HG02623 (cell line): Measurements from ENCODE around the gene FAM13C.

Experiments
- ATAC-seq: cut with Tn5 transposase; IDR thresholded peaks from one replicate; pipeline ENCODE4 v1.9.1; 2021; ENCODE audit warnings: moderate library complexity; ENCODE audit not compliant: unreplicated experiment

Gene FAM13C

DNA sequence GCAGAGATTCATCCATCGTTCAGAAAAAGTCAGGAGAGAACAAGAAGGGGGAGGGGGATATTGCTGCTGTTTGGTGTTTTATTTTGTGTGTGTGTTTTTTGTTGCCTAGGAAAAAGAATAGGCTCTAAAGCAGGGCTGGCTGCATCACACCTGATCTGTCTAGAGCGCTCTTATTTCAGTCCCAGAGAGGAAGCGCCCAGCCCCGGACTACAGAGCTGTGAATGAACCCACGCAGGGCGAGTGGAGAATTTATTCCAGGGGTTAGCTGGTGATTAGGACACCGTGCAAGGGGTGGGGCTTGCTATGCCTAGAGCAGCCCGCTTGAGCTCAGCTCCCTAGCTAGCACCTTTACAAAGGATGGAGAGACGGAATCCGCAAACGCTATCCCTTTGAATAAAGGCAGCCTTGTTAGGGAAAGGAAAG, 621 bp upstream of the FAM13C start:
- ATAC-seq: no peak

DNA sequence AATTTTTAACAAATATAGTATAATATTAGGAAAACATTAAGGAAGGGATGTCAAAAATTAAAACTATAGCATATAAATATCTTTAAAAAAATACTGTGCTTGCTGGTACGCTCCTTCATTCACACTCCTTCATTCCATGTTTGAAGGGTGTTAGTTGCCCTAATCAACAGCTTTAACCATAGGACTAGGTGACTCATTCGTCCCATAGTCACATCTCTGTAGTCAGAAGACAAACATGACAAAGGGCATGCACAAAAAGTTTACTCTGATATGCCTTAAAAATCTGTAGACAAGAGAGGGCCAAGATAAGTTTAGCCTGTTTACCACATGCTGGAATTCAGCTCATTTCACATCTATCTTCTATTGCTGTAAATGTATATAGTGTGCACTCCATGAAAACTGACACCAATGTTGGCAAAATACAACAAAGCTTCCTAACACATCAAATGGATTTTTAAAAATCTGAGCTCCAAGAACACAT, 646 bp downstream of the FAM13C start:
- no peak for ATAC-seq

DNA sequence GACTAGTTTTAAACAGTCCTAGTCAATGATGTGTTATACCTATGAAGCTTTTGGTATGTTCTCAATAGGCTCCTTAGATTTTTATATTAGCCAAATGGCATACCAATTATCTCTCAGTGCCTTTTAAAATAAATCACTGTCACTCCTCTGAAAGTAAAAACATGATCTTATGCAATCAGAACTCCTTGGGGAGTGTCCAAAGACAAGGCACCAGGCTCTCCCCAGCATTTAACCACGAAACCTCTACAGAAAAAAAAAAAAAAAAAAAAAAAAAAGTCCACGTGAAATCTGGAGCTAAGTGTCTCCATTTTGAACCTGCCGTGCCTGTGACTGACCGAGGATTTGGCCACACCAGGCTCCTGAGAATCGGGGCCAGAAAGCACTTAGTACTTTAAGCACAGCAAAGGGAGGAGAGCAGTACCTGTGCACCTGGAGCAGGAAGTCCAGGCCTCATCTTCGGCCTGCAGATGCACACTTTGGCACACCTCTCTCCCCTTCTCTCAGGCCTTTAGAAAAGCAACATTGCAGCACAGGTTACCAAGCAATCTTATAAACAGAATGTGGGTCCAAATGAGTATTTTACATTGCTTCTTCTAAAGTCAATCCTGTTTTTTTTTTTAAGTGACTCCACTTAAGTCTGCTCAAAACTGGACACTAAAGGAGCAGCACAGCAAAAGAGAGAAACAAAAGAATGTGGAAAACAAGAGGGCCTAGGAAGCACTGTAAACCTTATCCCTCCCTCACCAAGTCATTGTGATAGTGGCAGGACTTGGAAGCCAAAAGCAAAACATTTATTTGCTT, 1.5 kb downstream of the FAM13C start:
- no peak for ATAC-seq

DNA sequence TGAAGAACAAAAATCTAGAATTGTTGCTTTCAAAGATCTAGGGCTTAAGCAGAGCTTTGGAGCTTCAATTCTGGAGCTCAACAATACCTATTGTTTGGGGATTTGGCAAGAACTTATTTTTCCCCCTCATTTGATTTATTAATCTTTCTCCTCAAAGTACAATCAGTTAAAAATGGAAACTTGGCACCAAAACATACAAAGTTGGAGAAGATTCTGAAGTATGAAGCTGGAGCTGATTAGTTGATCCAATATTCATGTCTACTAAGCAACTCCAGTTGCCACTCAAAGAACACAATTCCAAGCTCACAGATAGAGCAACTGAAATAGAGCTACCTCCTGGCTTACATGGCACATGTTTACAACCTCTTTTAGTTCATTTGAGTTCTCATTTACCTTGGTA, 3.8 kb downstream of the FAM13C start:
- ATAC-seq: no peak

DNA sequence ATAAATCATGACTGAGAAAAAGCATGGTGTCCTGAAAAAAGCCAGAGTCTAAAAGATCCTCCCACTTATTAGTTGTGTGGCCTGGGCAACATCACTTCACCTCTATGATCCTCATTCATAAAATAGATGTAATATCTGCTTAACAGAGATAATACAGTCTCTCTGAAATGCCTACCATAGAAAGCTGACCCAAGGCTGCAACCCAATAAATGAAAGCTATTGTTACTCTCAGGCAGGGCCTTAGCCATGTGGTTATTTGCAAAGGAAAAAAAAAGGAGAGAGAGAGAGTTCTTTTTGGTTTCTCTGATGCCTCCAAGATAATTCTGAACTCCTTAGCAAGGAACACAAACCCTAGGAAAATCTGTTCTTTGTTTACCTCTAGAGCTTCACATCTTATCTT, 7.9 kb downstream of the FAM13C start:
- no peak for ATAC-seq

DNA sequence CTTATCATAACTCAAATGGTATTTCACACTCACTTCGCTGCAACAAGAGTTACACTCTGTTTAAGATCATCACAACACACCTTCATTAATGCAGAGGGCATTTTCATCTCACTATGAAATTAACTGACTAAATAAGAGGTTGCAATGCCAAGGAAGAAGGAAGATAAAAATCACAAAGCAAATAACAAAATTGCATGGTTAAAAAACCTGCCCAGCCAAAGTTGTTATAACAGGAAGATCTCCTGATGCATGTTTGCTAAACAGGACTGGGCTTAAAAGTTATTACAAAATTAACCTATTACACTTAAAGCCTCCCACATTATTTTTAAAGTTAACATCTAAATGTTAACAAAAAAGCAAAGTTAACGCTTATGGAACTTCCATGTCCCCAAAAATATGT, 11.8 kb downstream of the FAM13C start:
- ATAC-seq: no peak

DNA sequence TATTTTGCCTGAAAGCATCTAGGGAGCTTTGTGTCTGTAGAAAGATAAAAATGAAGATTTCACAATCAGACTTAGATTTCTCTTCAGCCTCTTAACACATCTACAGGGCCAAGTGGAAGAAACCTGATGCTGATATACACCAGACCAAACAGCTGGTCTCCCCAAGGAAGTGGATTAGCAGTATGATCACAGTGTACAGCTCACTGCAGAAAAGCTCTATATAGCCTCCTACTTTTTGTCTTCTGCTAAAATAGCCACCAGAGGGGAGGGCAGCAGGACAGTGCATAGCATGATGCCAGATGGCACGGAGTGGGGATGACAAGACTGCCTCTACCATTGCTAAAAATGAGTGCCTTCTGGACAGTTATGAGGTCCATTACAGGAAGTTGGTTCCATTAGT, 16.0 kb downstream of the FAM13C start:
- no peak for ATAC-seq

DNA sequence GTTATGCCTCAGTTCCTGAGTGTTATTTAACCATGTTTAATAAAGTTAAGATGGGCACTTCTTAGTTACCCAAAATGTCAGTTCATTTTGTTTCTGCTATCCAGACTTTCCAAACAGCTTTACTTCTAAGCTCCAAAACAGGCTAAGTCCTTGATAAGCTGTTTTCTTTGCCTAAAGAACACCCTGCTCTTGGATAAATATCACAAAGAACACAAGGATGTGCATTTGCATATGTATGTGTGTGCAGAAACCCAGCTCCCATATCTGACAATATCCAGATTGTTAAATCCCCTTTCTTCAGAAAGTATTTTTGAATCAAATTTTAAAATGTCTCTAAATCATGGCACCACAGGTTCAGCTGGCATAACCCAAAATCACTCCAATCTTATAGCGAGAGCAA, 19.6 kb downstream of the FAM13C start:
- ATAC-seq: no peak

DNA sequence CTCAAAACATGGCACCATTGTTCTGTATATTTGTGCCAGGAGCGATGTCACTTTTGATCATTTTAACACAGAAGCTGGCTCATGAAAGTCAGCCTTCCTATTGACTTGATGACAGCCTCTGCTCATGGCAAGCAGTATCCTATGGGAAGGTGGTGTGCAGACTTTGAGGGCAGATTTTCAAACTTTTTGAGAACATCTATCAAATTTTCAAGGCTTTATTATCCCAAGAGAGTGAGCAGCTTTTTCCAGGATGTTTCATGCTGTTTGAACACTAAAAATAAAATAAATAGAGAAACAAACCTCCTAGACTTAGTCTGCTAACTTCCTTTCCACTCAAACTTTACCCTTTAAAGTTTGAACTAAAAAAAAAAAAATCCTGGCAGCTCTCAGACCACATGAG, 20.3 kb downstream of the FAM13C start:
- ATAC-seq: no peak

DNA sequence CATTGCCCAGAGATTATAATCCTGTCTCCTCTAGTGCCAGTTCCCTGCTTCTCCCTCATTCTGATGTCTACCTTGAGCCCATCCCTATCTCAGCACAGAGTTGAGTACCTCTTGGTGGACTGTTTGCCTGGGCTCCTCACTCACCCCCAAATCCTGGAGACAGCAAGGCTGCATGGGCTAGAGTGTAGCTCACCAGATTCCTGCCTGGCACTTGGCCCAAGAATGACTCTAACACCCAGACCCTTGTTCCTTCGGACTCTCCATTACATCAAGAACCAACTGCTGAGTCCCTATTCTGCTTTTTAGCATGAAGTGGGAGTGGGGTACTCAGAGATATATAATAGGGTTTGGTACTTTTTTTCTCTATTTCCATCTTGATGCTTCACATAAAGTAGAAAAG, 22.1 kb downstream of the FAM13C start:
- ATAC-seq: no peak

DNA sequence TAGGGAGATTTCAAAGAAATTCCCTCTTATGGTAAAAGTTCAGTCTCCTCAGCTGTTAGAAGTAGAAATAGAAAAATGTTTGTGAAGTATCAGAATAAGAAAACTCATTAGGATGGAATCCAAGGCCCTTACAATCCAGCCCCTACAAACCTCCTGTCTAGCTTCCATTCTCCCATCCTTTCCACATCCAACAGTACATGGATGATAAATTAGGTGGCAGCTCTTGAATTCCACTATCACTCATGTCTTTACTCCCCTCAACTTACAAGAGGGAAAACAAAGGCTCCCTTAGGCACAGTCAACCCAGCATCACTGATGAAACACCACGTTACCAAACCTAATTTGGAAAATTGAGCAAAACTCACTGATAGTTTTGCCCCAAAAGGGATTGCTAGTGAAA, 23.0 kb downstream of the FAM13C start:
- no peak for ATAC-seq

DNA sequence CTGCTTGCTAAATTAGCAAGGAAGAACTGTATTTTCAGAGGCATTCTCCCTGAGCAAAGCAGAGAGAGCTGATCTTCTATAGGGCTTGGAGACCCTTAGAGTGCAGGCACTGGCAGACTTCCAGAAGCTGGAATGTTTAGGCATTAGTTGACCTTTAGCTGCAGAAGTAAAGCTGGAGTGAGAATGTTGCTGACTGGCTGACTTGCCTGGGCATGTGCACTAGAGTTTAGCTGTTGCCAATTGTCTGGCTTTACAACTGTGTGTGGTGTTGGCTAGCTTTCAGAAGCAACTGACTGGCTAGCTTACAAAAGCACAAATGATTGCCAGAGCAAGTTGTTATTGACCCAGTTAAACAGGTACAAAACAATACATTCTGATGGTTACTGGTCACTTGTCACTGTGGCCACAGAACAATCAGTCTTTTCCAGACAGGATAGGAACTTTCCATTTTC, 25.1 kb downstream of the FAM13C start:
- no peak for ATAC-seq

DNA sequence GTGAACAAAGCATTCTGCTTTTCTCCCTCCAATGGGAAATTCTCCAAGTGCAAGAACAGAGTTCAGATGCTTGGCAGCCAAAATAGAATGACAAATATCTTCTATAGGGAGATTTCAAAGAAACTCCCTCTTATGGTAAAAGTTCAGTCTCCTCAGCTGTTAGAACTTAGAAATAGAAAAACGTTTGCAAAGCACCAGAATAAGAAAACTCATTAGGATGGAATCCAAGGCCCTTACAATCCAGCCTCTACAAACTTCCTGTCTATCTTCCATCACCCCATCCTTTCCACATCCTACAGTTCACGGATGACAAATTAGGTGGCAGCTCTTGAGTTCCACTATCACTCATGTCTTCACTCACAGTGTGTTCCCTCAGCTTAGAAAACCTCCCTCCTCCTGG, 25.7 kb downstream of the FAM13C start:
- no peak for ATAC-seq

DNA sequence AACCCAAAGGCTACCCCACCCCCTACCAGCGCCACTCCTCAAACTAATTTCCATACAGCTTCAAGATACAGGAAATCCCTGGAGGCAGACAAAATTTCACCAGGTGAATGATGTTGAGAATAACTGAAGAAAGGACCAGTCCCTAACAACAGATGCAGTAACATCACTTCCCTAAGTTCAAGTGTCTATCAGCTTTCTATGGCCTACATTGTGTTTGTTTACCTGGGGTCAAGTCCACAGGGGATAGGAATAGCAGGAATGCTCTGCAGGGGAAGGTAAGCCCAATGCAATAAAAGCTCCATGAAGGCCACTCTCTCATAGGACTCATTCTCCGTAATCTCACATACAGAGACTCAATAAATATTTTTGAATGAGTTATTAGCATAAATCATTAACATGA, 26.9 kb downstream of the FAM13C start:
- no peak for ATAC-seq

DNA sequence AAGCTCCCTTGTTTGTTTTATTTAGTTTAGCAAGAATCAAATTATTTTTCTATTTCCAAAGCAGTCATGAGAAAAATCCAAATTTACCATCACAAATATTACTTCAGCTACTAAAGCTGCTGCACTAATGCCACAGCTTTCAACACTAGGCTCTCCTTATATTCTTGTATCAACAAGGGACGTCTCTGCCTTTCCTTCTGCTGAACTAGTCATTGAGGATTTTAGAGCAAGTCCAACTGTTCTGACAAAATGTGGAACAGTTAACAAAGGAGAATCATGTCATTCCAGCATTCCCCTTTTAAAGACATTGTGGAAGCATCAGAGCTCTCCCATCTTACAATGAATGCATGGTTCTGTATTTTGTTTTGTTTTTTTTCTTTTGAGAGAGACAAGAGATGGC, 28.6 kb downstream of the FAM13C start:
- no peak for ATAC-seq

DNA sequence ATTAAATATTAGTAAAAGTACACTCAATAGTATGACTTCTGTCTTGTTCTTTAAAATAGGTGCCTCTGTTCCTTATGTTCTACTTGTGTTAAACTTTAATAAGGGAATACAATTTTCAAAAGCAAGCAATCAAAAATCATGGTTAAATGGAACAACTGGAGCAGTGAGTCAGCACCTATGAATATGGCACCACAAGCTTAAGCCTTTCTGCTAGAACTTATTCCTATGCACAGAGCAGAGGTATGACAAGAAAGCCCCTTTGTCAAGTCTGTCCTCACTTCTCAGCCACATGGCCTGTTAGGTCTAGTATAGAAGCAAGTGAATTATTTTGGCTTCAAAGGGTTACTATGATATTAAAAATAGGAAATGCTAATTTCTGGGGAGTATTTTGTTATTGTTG, 29.8 kb downstream of the FAM13C start:
- no peak for ATAC-seq

DNA sequence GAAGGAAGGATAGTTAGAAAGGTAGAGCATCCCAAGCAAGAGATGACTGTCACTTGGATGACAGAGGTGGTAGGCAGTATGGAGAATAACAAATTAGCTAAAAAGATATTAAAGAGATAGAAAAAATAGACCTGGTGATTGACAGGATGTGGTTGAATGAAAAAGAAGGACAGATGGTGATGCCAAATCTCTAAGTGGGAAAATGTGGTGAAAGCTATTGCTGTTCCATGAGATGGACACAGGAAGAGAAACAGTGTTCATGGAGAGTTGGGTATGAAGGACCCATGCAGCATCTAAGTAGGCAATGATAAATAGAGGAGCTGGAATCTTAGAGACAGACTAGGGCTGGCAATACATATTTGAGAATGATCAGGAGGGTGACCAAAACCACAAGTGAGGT, 30.7 kb downstream of the FAM13C start:
- no peak for ATAC-seq

DNA sequence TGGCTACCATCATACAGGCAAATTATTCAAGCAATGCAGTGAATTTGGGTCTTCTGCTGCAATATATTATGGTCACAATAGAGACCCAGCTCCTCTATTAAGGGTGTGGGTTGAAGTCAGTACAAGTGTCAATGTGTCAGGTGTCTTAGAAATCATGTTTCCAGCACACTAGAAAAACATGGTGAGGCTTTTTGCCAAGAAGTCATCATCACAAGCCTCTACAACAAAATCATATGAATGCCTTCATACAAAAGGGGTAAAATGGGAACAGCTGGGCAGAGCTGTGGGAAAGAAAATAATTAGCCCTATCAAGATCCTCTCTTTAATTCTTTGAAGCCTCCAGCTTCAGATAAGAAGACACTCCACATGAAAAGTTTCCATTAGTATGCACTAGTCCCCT, 37.2 kb downstream of the FAM13C start:
- no peak for ATAC-seq

DNA sequence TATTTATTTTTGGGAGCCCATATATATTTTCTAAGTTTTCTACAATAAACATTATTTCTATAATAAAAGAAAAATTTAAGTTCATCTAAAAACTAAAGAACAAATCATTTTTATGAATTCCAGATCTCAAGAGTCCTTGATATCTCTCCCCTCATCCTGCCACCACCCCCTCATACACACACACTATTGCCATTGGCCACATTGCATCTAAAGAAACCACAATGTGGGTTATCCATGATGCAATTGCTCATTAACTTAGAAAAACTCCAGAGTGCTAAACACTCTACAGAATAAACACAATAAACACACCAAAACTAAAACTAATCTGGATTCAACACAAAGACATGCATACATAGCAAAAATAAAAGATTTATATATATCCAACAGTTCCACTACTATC, 37.8 kb downstream of the FAM13C start:
- ATAC-seq: no peak

DNA sequence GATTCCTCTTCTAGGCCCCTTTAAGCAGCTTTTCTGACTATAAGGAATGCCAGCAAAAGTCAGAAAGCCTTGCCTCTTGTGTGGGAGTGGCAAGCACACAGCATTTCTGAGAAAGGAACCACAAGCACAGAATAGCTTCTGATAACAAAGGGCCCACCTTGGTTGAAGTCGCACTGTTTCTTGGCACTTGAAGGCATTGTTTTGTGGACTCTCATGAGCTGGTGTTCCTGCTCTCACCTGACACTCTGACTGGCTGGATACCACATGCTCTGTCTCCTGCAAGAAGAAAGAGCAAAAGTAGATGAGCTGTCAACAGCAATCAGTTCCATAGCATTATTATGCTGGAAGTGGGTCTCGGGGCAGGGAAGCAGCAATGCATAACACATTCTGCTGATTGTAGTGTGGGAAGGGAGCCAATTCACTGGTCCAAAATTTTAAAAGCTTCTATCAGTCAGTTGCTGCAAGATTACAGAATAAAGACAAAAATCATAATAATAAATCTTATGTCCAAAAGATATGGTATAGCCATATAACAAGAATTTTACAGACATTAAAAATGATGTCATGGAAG, 38.4 kb downstream of the FAM13C start:
- ATAC-seq: no peak

DNA sequence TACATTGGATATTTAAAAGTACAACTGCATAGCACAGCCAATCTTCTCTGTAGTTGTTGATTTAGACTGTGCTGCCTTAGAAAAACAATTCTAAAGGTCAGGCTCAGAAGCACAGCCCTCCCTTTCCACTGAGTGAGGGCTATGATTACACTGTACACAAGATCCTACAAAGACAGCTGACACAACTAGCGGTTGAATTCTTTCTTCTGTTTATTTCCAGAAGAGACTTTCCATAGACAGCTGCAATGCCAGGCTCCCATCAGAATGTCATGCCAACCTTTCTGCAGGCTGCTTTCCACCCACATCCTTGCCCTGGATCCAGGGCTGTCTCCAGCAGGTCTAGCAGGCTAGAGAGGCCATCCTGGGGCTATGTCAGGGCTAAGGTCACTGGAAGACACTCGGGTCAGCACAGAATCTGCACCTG, 39.3 kb downstream of the FAM13C start:
- ATAC-seq: no peak

DNA sequence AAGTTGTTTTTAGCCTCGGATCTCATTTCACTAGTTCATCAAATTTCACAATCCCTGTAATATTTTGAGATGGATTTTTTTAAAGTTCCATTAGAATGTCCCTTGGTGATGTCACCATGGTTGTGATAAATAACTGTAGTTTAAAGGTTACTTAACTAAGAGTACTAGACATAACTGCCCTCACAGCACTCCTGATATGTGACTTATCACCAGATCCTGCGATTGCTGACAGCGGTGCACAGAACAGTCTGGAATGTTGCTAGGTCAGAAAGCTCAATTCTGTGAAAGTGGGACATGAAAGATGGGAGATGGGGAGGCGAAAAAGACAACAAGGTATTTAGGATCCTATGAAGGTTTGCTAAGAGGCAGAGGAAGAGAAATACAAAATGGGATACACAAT, 40.2 kb downstream of the FAM13C start:
- no peak for ATAC-seq

DNA sequence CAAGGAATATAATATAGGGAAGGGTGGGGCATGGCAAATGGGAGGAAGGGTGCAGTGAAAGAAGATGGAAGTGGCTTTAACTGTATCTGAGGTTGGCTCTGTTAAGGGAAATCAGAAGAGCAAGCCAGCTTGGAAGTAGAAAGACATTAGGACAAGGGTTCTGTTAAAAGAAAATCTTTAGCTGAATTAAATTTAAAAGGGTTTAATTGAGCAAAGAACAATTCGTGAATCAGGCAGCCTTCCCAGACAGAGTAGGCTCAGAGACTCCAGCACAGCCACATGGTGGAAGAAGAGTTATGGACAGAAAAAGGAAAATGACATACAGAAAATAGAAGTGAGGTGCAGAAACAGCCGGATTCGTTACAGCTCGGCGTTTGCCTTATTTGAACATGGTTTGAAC, 42.0 kb downstream of the FAM13C start:
- ATAC-seq: no peak
